Fibroblast of skin of back (primary cell): ENCODE data around the gene MITD1.
"Not testable (repeated sequence)": the region's sequence is repeated elsewhere in the genome, so short reads cannot be mapped to it uniquely, and the experiment has no call there.

Source experiments
- DNase-seq: peaks from one replicate; pipeline ENCODE4 v3.0.0-alpha.2; 2013

MITD1 gene

DNA sequence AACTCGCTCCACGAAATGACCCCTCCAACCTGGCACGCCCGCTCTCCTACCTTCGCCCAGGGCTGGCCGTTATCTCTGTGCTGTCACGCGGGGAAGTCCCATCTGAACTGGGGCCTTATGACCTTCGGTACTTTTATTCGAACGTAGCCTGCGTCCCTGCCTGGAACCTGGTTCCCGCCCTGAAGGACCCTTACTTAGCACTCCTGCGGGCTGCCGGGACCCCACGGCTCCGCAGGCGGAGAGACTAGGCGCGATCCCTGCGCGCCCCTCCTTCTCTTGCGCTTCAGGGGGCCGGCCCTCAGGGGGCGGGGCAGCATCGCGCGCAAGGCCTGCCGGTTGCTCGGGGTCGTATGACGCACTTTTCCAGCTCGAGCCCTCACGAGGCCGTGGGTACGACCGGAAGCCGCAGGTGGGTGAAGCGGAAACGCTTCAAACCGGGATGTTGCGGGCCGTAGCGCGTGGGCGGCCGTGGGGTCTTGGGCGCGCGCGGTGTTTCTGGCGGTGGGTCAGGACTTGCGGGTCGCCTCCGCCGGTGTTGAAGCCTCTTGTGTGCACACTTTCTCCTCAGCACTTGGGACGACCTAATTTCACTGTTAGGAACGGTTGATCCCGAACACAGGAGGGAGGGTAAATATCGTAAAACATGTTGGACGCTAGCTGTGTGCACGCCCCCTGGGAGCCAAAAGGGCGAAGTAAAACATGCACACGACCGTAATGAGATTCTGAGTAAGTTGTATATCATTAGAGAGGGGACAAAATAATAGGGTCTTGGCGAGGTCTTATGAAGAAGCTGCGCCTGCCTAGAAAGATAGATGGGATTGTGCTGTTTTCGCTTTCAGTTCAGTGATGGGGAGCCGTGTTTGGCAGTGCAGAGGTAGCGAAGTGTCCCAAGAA, 26.0 kb downstream of the MITD1 start, which contains the start of the genes LIPT1 and TSGA10:
Gene LIPT1, plus strand, starts transcription at position 325 of the 894 bp plus-strand sequence. CDS start 6,991 bp downstream, outside the sequence.
Gene TSGA10, minus strand, starts transcription at position 300 of the 894 bp plus-strand sequence. CDS start 45,503 bp downstream, outside the sequence.
- peak; percentile 84 for DNase-seq

DNA sequence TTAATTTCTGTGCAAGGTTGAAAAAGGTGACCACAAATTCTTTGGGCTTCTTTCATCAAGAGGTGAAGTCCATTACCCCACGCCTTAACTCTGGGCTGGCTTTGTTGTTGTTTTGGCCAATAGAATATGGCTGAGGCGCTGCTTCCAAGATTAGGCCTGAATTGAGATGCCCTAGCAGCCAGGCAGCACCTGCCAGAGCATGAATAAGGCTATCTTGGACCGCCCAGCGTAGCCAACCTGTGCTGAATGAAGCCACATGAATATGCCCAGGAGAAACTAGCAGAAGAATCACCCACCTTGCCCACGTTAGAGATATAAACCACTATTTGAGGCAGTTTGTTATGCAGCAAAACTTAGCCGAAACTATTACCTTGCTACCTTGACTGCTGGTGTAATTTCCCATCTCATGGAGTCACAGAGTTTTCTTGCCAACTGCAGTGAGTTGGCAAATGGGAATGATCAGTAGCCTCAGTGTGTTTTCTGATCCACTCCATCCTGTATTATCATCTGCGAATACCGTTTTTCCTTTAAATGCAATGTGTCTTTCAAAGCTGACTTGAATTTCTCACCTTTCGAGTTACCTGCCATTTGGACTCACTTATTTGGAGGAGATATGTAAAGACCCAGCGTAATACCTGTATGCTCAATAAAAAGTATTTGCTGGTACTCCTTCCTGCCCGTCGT, 26.8 kb downstream of the MITD1 start:
- DNase-seq = no peak

GRCh38 chr2:99152199-99152895, 28.5 kb downstream of the MITD1 start:
- DNase-seq = no peak

DNA sequence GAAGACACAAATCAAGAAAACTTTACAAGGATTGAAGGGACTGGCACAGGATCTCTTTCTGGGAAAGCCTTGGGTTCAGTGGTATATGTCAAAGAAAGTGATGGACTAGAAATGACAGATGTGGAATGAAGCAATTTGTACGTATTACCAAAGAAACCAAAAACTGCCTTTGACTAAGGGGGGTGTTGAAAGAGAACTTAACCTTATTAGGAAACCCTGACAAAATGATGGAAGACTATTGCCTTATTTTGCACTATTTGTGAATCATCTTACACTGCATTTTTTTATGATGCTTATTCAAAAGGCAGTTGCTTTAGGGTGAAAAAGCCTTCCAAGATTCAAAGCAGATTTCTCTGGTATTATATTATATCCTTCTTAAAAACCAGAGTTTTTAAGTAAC, 30.2 kb downstream of the MITD1 start:
- no peak for DNase-seq

DNA sequence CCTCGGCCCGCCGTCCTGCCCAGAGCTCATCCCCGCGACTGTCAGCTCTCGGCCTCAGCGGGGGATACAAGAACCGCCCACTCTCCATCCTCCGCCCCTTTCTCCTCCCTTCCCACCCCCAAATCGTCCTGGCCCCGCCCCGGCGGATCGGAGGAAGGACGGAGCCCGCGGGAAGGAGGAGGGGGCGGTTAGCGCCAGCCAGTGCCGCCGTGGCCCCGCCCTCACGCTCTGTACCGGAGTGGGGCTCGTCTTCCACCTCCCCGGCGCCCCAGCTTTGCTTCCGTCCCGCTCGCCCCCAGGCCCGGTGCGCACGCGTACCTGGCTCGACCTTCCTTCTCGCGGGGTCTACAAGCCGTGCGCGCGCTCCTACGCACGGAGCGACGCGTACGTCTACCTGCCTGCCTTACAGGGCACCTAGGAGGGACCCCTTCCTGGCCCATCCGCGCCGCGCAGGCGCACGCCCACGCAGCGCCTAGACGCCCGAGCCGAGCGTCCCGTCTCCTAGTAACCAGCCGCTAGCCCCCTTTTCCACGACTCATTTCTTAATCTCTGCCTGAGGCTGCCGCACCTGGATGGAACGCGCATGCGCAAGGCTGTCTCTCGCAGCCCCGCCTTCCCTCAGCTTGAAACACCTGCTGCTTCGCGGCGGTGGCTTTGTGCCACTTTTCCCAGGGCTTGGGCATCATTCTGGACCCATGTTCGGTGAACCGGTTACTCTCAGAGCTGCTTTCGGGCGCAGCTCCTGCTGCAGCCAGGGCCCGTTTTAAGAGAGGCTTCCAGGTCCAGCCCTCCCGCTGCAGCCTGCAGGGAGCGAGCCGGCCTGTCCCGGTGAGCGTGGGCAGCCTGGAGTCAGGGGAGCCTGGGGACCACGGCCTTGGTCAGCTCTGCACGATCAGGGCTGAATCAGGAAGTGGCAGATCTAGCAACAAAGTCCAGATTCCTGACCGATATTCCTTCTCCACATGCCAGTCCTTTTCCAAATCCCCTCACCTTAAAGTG, 39.4 kb downstream of the MITD1 start, which contains the start of gene C2orf15:
Gene C2orf15, plus strand, starts transcription at position 598 of the 999 bp plus-strand sequence. CDS start 8,852 bp downstream, outside the sequence.
- DNase-seq = peak; percentile 86

DNA sequence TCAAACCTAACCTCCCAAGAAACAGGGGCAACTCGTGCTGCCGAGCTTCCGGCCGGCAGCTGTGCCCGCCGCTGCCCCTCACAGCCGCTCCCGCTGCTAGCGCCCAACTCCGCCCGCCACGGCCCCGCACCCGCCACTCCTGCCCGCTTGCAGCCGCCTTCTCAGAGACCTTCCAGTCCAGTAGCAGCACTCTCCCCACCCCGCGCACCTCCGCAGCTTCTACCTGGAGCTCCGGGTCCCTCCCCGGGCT, 40.1 kb downstream of the MITD1 start:
- DNase-seq = no peak

DNA sequence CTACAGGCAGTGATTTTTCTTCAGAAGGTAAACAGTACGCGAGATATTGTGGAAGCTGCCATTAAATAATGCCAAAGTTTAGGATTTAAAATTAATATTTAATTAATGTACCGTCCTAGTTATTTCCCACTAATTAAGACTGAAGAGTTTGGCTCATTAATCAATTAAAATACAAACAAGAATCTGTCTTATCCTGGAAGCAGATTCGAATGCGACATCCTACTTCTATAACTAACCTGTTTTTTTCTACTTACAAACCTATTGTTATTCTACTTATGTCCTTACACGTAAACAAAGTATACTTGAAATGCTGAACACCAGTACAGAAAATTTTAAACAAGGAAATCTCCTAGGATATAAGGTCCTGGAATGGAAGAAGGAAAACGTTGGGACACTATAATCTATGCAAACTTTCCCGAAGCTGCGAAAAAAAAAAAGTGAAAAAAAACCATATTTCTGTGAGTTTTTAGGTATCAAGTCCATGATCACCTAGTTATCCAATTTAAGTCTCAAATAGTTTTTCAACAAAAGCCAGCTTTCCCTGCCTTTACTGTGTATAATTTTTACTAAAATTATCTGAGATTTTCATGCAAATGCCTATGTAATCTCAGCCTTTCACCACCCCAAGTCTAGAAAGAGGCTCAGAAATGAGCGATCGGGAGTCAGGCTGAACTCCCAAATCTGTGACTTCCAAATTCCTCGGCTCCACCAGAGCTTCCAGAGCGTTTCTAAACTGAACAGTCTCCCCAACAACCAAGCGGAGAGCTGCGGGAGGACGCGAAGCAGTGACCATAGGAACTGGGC, 40.6 kb downstream of the MITD1 start:
- DNase-seq = peak; percentile 27

GRCh38 chr2:99139003-99139402, 41.9 kb downstream of the MITD1 start:
- DNase-seq = no peak

- DNase-seq = not testable (repeated sequence)
Observed at GRCh38 chr2:99135044-99135556, 45.8 kb downstream of the MITD1 start.

DNA sequence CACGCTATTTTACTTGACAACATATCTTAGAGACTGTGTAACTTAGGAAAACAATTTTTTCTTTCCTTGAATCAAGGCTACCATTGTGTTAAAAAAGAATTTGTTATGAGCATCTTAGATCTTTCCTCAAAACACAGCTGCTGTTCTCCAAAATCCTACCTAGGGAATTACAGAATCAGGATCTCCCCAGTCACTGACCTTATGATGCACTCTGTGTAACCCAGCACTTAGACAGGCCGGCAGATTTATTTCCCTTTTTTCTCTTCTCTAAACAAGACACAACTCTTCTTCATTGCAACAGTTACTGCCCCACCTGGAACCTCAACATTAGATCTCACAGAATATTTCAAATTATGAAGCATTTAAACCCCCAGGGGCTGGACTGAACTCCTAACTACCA, 52.9 kb downstream of the MITD1 start:
- no peak for DNase-seq
